HEK293 (cell line): Measurements from ENCODE around the gene IFIT2.

ENCODE experiments used
- CTCF ChIP-seq: fragments of 450-650 bp; formaldehyde crosslinking; IDR thresholded peaks from 2 replicates; pipeline ENCODE4 v1.5.1; 2016; ENCODE audit warnings: missing biosample characterization, missing genetic modification characterization
- HIC1 ChIP-seq: fragments of 450-650 bp; formaldehyde crosslinking; IDR thresholded peaks from 2 replicates; pipeline ENCODE4 v1.5.1; 2016; ENCODE audit warnings: missing biosample characterization, missing genetic modification characterization
- HOXA7 ChIP-seq: sonication (generic); formaldehyde crosslinking; IDR thresholded peaks from 2 replicates; pipeline ENCODE4 v1.8.1; 2022; ENCODE audit warnings: missing genetic modification reagents, borderline replicate concordance
- REST ChIP-seq: fragments of 450-650 bp; formaldehyde crosslinking; IDR thresholded peaks from 2 replicates; pipeline ENCODE4 v1.5.1; 2016; ENCODE audit warnings: missing biosample characterization, missing genetic modification characterization
- ZBTB21 ChIP-seq: fragments of 450-650 bp; formaldehyde crosslinking; IDR thresholded peaks from 2 replicates; pipeline ENCODE4 v1.5.1; 2017; ENCODE audit warnings: missing biosample characterization, missing genetic modification characterization
- ZFHX2 ChIP-seq: fragments of 450-650 bp; formaldehyde crosslinking; conservative IDR thresholded peaks from 2 replicates; pipeline ENCODE4 v1.5.1; 2016; ENCODE audit warnings: missing biosample characterization, missing genetic modification characterization
- ZNF112 ChIP-seq: fragments of 450-650 bp; formaldehyde crosslinking; IDR thresholded peaks from 2 replicates; pipeline ENCODE4 v1.5.0; 2017; ENCODE audit warnings: missing biosample characterization, missing genetic modification characterization
- ZNF148 ChIP-seq: fragments of 450-650 bp; formaldehyde crosslinking; IDR thresholded peaks from 2 replicates; pipeline ENCODE4 v1.5.0; 2017; ENCODE audit warnings: missing biosample characterization, missing genetic modification characterization, borderline replicate concordance
- ZNF274 ChIP-seq, 2 experiments: fragments of 200-500 bp in 1 of 2; fragments of 450-650 bp in 1 of 2; sonication (Bioruptor generic) in 1 of 2; formaldehyde crosslinking in 1 of 2; IDR thresholded peaks; 2 replicates each; pipeline versions ENCODE4 v1.5.1 to v1.6.1; 2014 to 2016; ENCODE audit warnings: borderline replicate concordance in 1 of 2, inconsistent platforms in 1 of 2, low read length in 1 of 2, missing biosample characterization in 1 of 2, missing genetic modification characterization in 1 of 2
- ZNF510 ChIP-seq: fragments of 450-650 bp; formaldehyde crosslinking; IDR thresholded peaks from 2 replicates; pipeline ENCODE4 v1.5.1; 2018; ENCODE audit warnings: mild to moderate bottlenecking, missing genetic modification characterization, missing biosample characterization; ENCODE audit not compliant: insufficient replicate concordance
- ZNF530 ChIP-seq: fragments of 450-650 bp; formaldehyde crosslinking; IDR thresholded peaks from 2 replicates; pipeline ENCODE4 v1.5.1; 2016; ENCODE audit warnings: low read depth, missing biosample characterization, missing genetic modification characterization
- ZNF558 ChIP-seq: fragments of 450-650 bp; formaldehyde crosslinking; IDR thresholded peaks from 2 replicates; pipeline ENCODE4 v1.5.1; 2016; ENCODE audit warnings: missing biosample characterization, missing genetic modification characterization

GRCh38 chr10:89330537-89331212 lies 28.8 kb downstream of the IFIT2 start:
- TF ChIP-seq ZFHX2 (tag by site-specific recombination) (no peak), CTCF (no peak), ZNF558 (tag by site-specific recombination) (no peak), HIC1 (tag by site-specific recombination) (no peak), ZNF274 (IDR thresholded peaks at IDR 0.05; ENCODE audit: low read length) (no peak), ZNF274 (tag by site-specific recombination; IDR thresholded peaks at IDR 0.05; ENCODE audit: borderline replicate concordance) (no peak), REST (tag by site-specific recombination) (no peak), ZBTB21 (tag by site-specific recombination) (no peak), ZNF510 (no peak), ZNF148 (tag by site-specific recombination) (no peak), ZNF530 (tag by site-specific recombination) (no peak), HOXA7 (CRISPR knock-in tag) (no peak), ZNF112 (tag by site-specific recombination) (no peak)
